Activated CD4-positive, alpha-beta T cell treated with anti-CD3 and anti-CD28 coated beads for 48 hours (primary cell): ENCODE results near the gene SEMA5B.

Experiments used
- DNase-seq: peaks from one replicate; pipeline ENCODE4 v3.0.0-alpha.2; 2020

SEMA5B gene

GRCh38 chr3:122967765-122968164 lies 59.8 kb downstream of the SEMA5B start:
- DNase-seq = no peak

DNA sequence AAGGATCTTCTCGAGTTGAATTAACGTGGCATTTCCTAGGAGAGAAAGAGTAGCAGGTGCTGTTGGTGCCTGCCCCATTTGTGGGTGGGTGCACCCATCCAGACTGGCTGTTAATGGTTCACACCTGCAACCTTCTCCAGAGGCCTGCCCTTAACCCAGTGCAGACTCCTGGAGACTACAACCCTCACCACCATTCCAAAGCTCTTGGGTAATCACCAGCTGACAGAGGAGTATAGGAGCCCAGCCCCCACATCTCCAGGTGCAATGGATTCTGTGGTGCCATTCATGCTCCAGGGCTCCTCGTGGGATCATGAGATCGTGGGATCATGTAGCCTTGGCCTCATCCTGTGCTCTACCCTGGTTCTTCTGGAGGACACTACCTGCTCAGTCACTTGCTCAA lies 60.2 kb downstream of the SEMA5B start:
- DNase-seq = no peak

- DNase-seq = no peak
These were observed 61.5 kb downstream of the SEMA5B start for GRCh38 chr3:122966045-122966444.

GRCh38 chr3:122964811-122965210 lies 62.8 kb downstream of the SEMA5B start:
- no peak for DNase-seq

DNA sequence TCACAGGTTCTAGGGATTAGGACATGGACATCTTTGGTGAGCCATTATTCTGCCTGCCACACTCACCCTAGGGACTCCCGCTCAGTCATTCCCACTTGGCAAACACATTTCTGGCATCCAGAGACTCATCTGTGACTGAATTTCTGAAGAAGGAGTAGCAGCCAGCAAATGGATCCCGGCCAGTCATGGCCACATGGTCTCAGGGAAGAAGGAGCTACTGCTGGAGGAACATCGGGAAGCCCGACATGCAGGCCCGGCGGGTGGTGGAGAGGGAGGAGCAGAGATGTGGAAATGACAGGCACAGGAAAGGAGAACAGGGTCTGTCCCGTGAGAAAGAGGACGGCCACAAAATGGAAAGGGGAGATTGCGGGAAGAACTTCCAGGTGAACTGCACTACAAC lies 65.4 kb downstream of the SEMA5B start:
- DNase-seq = no peak

DNA sequence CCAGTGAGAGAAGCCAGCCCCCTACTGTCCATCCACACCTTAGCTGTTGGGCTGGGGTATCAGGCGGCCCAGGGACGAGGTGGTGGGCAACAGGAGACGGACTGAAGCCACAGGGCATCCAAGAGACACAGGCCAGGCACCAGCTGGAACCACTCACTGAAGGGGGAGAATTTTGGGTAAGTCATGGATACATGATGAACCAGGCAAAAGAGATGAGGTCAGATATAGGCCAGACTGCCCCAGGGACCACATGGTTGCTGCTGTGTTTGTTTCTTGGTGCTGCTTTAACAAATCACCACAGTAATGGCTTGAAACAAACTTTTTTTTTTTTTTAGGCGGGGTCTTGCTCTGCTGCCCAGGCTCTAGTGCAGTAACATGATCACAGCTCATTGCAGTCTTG lies 66.4 kb downstream of the SEMA5B start:
- DNase-seq = no peak

DNA sequence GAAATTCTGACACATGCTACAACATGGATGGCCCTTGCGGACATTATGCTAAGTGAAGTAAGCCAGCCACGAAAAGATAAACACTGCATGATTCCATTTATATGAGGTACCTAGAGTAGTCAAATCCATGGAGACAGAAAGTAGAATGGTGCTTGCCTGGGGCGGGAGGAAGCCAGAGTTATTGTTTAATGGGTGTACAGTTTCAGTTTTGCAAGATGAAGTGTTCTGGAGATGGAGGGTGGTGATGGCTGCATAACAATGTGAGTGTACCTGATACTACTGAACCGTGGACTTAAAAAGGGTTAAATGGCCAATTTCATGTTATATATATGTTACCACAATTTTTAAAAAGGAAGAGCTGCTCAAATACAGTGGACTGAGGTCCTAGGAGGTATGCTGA lies 66.9 kb downstream of the SEMA5B start:
- DNase-seq = no peak

GRCh38 chr3:122959339-122959738 lies 68.2 kb downstream of the SEMA5B start:
- DNase-seq = no peak

GRCh38 chr3:122957707-122958689 lies 69.6 kb downstream of the SEMA5B start:
- DNase-seq = no peak

DNA sequence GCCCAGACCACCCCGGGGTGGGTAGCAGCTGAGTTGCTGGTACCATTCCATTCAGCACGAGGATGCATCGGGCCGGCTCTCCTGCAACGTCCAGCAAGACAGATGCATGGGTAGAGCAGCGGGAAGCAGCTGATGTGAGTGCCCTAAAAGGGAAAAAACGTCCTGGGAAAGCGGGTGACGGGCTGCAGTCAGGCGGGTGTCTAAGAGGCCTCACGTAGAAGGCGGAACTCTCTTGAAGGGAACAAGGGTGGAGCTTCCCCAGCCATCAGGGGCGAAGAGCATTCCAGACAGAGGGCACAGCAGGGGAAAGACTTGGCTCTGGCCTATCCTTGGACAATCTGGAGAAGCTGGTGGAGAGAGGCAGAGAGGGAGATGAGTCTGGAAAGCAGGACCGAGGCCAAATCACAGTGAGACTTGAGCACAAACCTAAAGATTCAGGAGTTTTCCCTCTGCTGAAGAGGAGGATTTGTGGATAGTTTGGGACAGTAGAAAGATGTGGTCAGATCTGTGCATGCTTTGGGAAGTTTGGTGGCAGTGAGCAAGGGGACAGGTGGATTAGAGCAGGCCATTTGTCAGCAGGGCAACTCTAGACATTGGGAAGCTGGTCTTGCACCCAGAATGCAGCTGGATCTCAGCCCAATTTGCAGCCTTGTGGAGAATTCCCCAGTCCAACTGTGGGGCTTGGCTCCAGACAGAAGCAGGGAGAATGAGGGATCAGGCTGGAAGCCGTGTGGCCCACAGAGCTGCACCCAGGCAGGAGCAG lies 70.7 kb downstream of the SEMA5B start:
- DNase-seq = no peak

GRCh38 chr3:122955916-122956692 lies 71.5 kb downstream of the SEMA5B start:
- DNase-seq = no peak

DNA sequence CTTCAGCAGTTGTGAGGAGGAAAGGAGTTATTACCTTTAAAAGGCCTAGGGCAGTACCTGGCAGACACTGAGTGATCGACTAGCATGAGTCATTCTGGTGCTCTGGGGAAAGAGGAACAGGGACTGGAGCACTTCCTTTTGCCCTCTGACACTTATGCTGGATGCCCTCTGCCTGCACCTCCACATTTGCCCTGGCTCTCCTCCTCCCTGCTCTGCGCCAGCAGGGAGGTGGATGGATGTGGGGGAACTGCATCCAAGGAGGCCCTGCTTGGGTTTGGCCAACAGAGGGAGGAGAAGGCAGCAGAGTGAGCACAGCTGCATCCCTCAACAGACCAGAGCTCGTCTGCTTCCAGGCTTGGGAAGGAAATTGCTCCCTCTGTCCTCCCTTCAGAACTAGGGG lies 75.0 kb downstream of the SEMA5B start:
- DNase-seq = no peak

GRCh38 chr3:122948408-122948807 lies 79.2 kb downstream of the SEMA5B start:
- DNase-seq = no peak

DNA sequence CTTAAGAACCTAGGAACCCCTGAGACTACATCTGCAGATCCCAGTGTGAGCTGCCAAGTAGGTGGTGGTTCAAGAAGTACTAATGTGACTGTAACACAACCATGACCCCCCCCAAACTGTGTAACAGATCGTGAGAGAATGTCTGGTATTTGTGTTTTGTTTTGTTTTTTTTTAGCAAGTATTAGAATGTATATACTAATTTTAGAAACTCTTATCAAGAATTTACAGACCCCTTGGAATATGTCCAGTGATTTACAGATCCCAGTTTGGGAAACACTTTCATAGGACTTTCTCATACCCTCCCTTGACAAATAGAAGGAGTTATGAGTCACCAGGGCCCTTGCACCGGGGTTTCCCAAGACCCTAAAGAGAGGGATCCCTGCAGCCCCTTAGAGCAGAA lies 79.8 kb downstream of the SEMA5B start:
- DNase-seq = no peak

GRCh38 chr3:122947196-122947595 lies 80.4 kb downstream of the SEMA5B start:
- no peak for DNase-seq

DNA sequence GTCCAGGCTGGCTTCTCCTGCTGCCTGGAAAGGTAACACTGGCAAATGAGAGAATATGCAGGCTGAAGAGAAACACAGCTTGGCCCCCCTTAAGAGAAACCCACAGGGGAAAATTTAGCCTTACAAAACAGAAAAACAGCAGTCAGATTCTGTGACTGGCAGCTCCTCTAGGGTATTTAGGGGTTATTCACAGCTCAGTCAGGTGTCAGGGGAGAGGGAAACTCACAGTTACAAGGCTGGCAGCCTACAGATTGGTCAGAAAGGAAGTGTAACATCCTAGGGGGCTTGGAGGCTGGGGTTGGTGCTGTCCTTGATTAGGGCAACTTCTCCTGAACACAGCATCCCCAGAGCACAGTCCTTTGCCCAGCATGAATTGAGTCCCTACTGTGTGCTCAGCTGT lies 81.4 kb downstream of the SEMA5B start:
- no peak for DNase-seq

DNA sequence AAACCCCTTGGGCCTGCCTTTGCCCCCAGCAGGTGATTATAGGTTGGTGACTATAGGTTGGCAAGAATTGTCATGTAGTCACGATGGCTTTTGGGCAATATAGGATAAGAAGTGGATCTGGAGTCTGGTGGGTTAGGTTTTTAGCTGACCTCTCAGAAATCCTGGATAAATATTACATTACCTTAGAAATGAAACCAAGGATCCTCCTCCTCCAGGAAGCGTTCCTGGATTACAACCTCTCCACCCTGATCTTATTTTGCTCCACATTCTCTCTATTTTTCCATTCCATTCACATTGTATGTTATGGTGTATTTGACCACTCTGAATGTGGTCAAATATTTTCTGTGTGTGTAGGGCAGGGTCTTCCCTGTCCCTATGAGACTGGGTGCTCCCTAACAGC lies 82.3 kb downstream of the SEMA5B start:
- no peak for DNase-seq

DNA sequence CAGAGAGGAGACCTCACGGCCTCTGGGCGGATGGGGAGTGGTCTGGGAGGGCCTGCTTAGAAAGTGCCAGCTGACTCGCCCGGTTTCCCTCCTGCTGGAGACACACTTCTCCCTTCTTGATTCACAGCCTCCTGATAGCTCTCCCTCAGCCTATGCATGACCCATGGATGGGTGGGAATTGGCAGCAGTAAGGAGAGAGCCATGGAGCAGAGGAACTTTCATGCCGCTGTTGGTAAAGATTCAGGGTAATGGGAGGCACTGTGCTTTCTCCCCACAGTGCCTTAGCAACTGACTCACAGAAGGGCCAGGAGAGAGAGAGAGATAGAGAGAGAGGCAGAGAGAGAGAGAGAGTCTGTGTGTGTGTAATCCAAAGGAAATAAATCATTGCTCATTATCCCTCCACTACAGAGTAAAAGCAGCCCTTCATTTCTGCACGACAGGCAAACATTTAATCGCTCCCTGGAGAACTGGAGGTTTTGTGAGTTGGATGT lies 82.8 kb downstream of the SEMA5B start:
- no peak for DNase-seq

- DNase-seq = no peak
These were observed 83.8 kb downstream of the SEMA5B start for GRCh38 chr3:122943828-122944190.

- DNase-seq = peak; percentile 61
These were observed 84.4 kb downstream of the SEMA5B start for GRCh38 chr3:122942937-122943827.

- no peak for DNase-seq
These were observed 85.3 kb downstream of the SEMA5B start for GRCh38 chr3:122942239-122942638.
